ELF-1 (cell line): ENCODE measurements around the gene SLC9A4.
"Not testable (repeated sequence)": the region's sequence is repeated elsewhere in the genome, so short reads cannot be mapped to it uniquely, and the experiment has no call there.

Experiments used
- DNase-seq: peaks from one replicate; pipeline ENCODE4 v3.0.0-alpha.2; 2016; ENCODE audit warnings: low read depth, low spot score

The SLC9A4 gene

GRCh38 chr2:102547462-102547861 is 74.4 kb downstream of the SLC9A4 start:
- no peak for DNase-seq

- DNase-seq, result no peak
Observed at GRCh38 chr2:102549027-102549426, 76.0 kb downstream of the SLC9A4 start.

GRCh38 chr2:102550151-102550550 is 77.1 kb downstream of the SLC9A4 start:
- no peak for DNase-seq

GRCh38 chr2:102551329-102552096 is 78.5 kb downstream of the SLC9A4 start:
- DNase-seq, result no peak

GRCh38 chr2:102553601-102554000 is 80.6 kb downstream of the SLC9A4 start:
- DNase-seq, result no peak

GRCh38 chr2:102558463-102558862 is 85.4 kb downstream of the SLC9A4 start:
- DNase-seq, result no peak

GRCh38 chr2:102562542-102562941 is 89.5 kb downstream of the SLC9A4 start:
- not testable (repeated sequence) for DNase-seq

GRCh38 chr2:102575888-102576287 is 102.9 kb downstream of the SLC9A4 start:
- DNase-seq, result no peak

- no peak for DNase-seq
Observed at GRCh38 chr2:102578376-102578775, 105.3 kb downstream of the SLC9A4 start.

- DNase-seq, result no peak
Observed at GRCh38 chr2:102581911-102582310, 108.9 kb downstream of the SLC9A4 start.

- DNase-seq, result no peak
Observed at GRCh38 chr2:102582845-102583244, 109.8 kb downstream of the SLC9A4 start.
